ENCODE measurements around the gene BTD.

BTD gene

DNA sequence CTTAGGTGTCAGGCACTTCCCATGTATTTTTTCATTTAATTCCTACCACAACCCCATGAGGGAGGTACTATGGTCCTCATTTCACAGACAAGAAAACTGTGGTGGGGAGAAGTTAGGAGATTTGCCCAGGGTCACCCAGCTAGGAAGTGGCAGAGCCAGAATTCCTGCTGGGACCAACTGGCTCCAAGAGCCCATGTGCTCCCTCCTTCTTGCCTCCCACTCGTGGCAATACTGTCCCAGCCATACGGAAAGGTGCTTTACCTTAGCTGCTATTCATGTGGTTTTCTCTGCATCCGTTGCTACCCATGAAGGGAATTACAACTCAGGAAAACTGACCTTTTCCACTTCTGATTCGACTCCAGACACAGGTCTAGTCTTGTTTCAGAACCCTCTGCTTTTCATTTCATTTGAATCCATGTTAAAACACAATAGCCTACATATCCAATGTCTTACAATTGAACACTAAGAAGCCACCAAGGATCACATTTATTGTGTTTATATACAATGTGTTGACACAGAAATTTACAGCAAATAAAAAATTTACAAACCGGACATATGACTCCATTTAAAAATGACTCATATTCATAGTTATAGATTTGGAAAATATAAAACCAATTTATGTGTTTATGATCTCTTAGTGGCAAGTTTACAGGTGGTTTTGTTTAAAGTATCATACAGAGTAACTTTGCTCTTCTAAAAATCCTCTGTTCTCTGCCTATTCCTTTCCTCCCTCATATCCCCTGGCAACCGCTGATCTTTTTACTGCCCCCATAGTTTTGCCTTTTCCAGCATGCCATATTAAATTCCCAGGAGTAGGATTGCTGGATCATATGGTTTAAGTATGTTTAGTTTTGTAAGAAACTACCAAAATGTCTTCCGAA is 58.8 kb downstream of the BTD start:
- no peak overlapping the region for H3K4me3 ChIP-seq (ENCODE audit: low read depth, low read length)

DNA sequence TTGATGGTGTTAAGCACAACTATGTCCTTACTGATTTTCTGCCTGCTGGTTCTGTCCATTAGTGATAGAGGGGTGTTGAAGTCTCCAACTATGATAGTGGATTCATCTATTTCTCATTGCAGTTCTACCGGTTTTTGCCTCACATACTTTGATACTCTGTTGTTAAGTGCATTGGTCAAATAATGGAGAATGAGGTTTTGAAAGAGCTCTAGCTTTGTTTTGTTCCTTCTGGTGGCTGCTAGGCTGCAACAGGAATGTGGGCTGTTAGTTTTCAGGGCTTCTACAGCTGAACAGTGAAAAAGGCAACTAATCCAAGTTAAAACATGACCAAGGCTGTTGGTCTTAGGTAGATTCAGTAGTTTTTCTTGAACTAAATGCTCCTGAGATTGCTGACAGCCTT is 62.6 kb downstream of the BTD start:
- no peak overlapping the region for H3K4me3 ChIP-seq (ENCODE audit: low read depth, low read length)

DNA sequence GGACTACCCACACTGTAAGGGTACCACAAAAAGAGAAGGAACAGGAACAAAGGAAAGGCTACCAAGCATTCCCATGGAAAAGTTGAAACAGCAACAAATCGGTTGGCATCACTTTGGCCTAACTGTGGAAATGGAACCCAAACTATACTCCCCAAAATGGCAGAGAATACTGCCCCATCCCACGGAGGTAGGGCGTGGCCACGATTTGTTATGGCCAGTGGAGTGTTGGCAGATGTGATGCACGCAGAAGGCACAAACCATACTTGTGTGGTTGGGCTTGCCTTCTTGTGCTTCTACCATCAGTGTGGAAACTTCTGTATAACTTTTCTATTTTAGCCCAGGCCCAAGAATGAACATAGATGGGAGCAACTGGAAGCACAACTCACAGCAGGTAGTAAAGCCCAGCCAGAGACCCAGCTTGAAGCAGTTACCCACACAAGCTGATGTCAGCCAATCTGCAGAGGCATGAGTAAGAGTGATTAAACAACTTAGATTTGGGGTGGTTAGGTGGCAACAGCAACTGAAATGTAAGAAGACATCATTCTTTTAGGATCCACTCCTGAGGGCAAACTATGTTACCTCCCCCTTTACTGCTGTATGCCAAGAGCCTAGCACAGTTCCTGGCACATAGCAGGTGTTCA is 64.1 kb downstream of the BTD start:
- H3K4me3 ChIP-seq (ENCODE audit: low read depth, low read length) = no peak overlapping the region

DNA sequence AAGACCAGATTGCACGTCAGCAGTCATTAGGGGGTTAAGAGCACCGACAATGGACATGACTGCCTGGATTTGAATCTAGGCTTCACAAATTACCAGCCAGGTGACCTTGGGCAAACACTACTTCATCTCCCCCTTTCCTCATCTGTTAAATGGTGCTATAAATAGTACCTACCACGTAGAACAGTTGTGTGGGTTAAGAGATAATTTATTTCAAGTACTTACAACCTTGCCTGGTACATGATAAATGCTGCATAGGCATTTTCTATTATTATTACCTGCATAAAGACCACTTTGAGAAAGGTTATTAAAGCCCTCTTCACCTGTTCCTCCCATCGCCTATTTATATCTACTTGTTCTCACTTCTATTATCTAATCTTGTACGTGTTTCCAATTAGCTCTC is 64.7 kb downstream of the BTD start:
- no peak overlapping the region for H3K4me3 ChIP-seq (ENCODE audit: low read depth, low read length)

DNA sequence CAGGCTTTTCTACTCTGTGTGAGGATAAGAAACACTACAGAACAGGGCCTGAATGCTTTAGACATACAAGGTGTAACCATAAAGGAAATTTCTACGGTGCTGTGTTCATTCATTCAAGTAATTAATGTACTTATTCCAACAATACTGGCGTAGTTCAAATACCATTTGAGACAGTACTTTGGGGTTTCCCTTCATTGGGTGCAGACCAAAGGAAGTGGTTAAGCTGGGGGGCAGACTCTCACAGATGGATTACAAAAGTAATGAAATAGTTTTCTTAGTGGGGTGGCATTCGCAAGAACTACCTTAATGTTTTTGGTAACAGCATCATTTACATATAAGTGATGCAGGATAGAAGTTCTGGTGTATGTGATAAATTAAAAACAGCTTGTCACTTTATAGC is 65.9 kb downstream of the BTD start:
- H3K4me3 ChIP-seq (ENCODE audit: low read depth, low read length) = no peak overlapping the region

DNA sequence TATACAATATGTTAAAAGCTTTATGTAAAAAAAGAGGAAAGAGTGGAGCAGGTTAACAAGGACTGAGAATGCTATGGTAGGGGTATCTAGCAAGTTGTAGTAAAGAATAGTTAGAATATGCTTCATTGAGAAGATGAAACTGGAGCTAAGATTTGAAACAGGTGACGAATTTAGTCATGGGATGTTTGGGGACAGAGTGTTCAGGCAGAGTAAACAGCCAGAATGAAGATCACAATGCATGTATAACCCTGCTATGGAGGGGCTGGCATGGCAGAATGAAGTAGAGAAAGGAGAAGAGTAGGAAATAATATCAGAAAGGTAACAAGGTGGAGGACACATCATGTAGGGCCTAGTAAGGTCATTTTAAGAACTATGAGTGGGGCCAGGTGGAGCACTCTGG is 72.0 kb downstream of the BTD start:
- no peak overlapping the region for H3K4me3 ChIP-seq (ENCODE audit: low read depth, low read length)

DNA sequence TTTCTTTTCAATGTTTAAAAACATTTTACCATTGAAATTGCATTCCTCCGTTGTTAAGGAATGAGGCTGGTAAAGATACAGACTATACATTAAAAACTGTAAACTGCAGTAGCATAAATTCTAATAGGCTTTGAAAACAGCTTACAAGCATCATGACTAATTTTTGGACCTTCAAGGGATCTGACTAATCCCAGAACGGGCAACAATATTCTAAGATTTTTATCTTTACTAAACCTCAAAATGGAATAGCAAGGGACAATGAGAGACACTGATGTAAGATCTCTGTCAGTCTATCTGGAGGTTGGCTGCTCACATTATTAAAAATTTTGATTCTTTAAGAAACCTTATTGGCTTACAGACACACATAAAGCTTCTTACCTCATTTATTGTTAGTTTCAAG is 74.7 kb downstream of the BTD start:
- no peak overlapping the region for H3K4me3 ChIP-seq (ENCODE audit: low read depth, low read length)

DNA sequence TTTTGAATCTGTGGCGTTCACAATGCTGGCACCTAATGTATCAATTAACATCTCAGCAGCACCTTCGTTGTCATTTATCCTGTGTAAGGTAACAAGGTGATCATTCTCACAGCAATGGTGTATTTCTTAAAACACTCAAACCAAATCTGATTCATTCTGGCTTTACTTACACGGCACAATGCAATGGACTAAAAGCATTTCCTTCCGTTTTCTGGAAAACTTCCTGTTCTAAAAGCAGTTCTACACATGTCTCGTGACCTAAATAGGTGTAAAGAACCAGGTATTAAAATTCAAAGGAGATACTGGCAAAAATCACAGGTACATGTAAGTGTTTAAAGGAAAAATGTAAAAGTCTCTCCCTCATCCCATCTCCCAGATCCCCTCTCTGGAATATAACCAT is 77.8 kb downstream of the BTD start:
- H3K4me3 ChIP-seq (ENCODE audit: low read depth, low read length) = no peak overlapping the region

DNA sequence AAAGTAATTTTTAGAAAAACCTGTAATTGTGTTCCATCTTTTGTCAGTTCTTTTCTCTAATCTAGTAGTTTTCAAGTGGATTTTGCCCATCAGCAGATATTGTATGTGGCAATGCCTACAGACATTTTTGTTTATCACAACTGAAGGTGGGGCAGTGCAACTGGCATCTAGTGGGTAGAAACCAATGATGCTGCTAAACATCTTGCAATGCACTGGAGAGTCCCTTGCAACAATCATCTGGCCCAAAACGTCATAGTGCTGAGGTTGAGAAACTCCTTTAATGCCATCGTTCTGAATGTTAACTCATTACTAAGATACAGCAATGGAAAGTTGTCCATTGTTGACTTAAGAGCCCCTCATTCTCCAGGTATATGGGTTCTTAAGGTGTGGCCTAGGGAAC is 80.1 kb downstream of the BTD start:
- no peak overlapping the region for H3K4me3 ChIP-seq (ENCODE audit: low read depth, low read length)

DNA sequence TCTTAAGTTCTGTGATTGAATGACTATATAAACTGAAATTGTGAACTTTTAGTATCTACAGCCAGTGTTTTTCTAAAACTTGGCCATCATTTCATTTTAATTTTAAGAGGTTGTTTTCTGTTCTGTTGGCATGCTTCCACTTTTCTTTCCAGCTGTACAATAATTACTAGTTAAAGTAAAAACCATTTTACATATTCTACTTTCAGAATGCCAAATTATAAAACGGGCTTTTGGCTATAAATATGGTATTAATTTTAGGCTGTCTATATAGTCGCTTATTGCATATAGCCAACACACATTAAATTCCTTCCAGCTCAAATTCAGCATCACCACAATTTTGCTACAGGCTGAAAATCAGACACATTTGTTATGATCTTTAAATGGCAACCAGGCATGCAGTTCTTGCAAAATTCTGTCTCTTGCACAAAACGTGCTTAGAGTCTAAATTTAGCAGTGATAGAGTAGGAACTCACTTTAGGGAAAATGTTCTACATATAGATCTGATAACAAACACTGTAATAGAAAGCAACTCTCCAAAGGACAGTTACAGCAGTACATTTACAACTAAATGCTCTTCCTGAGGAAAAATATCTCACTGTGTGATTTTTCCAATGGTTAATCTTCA is 81.1 kb downstream of the BTD start:
- H3K4me3 ChIP-seq (ENCODE audit: low read depth, low read length) = no peak overlapping the region

DNA sequence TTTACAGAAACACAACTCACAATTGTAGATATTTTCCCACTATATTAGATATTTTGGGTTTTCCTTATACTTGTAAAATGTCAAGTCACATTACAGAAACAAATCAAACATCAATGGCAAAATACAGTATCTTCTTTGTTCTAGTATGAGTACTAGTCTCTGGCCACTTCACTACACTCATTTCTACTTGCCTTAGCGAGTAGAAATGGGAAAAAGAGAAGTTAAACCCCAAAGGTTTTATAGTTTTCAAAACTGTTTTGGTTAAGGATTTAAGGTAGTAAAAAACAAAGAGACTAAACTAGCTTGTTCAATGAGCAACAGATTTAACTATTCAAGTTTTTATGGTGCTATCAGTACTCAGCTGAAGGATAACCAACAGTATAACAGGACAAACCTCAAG is 81.7 kb downstream of the BTD start:
- H3K4me3 ChIP-seq (ENCODE audit: low read depth, low read length) = no peak overlapping the region

DNA sequence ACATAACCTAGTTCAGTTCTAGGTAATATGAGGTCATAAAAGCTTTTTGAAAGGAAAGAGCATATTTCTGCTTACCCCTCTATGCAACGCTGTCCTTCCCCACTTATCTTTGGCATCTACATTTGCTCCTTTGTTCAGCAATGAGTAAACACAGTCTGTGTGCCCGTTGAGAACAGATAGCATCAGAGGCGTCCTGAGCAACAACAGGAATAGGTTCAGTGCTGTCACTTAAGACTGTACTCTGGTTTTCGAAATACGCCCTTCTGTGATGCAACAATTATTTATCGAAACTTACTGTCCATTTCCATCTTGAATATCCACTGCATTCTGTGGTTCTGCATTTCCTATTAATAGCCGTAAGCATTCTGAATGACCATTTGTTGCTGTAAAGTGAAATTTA is 84.4 kb downstream of the BTD start:
- H3K4me3 ChIP-seq (ENCODE audit: low read depth, low read length) = no peak overlapping the region

DNA sequence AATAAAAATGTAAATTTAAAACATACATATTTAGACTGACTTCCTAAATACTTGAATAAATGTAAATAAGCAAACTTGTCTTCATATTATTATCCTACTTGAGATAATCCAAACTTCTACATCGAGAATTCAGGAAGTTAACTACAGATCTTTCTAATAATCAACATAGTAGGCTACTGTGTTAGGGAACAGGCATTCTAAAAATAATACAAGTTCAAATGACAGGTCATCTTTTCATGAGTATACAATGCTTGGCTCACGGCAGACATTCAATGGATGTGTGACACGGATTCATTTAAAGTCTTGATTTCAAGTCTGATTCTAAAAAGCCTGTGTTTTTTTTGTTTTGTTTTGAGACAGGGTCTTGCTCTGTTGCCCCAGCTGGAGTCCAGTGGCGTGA is 88.7 kb downstream of the BTD start:
- H3K4me3 ChIP-seq (ENCODE audit: low read depth, low read length) = no peak overlapping the region

DNA sequence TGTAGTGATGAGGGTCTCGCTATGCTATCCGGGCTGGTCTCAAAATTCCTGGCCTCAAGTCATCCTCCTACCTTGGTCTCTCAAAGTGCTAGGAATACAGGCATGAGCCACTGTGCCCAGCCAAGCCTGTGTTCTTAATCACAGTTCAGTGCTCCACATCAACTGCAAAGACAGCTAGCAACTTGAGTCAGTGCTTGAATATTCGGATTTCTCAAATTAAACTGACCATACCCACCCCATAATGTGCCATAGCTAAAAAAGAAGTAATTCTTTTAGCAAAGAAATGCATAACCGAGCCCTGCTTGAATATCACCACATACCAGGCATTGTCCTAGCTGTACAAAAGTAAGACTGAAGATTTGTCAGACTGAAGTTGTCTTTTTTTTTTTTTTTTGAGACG is 89.2 kb downstream of the BTD start:
- no peak overlapping the region for H3K4me3 ChIP-seq (ENCODE audit: low read depth, low read length)

DNA sequence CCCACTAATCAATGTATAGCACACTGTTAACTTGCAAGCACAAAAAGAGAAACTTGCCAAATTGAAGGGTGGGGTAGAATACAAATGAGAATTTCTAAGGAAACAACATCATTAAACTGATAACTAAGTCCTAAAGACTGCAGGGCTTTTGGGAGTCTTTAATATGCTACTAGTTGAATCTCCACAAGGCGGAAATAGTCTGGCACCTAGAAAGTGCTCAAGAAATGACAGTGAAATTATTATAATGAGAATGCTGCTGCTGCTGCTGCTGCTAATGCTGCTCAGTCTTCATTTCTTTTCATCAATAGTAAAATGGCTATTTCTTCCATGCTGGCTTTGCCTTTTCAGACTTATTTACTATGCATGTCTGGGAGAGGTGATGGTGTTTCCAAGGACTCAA is 91.8 kb downstream of the BTD start:
- no peak overlapping the region for H3K4me3 ChIP-seq (ENCODE audit: low read depth, low read length)

DNA sequence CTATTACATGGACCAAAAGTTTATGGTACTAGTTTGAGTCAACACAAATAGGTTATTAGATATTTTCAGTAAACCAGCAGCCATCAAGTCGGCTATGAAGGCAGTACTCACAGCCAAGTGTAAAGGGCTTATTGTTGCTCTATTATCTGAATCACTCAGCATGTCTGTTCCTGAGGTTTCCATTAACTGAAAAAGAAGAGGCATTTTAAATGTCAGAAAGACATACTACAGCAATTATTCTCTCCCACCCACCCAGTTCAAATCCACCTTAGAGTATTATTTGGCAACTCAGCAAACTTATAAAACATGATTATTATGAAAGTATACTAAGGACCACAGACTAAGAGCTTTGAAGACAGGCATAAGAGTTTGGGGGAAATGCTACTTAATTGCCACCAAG is 93.1 kb downstream of the BTD start:
- H3K4me3 ChIP-seq (ENCODE audit: low read depth, low read length) = no peak overlapping the region

Measured in iPS-11a (cell line).